HepG2 (cell line): ENCODE results near the gene TIAM2. TPM values are rescaled to one million over a fixed set of nuclear protein-coding genes. Genes with fewer than 3 reads are reported as not detected.
A peak's percentile ranks its signal among the peaks of the same experiment; 100 is the strongest.

Experiments
- ATAC-seq: fragments of 200-7000 bp; cut with Tn5 transposase; 3 replicates; pipeline ENCODE4 v1.9.1; 2020; ENCODE audit warnings: mild to moderate bottlenecking, moderate library complexity
- BruUV-seq: library from RNA; stranded (reverse); fragments of 400-500 nt; replicated peaks from 2 replicates; lab custom pipeline; 2021; lab: Mats Ljungman, UMichigan
- CTCF ChIA-PET: fragments of 300-600 bp; formaldehyde crosslinking; extraction: SDS; loops from one replicate; lab custom pipeline; 2021; ENCODE audit warnings: low total read pairs, inconsistent platforms, low intra/inter-chr PET ratio; lab: Yijun Ruan, JAX
- POLR2A ChIA-PET: fragments of 350-600 bp; sonication (Branson Sonifier 250); formaldehyde crosslinking; loops from one replicate; lab custom pipeline; 2020; ENCODE audit warnings: antibody characterized with exemption, inconsistent platforms; lab: Yijun Ruan, JAX
- DNase-seq: peaks from one replicate; pipeline ENCODE4 v3.0.0-alpha.2; 2015; ENCODE audit warnings: low spot score
- FAIRE-seq: peaks from 3 replicates; lab custom pipeline; 2011; peaks lifted over from hg19 to GRCh38; lab: Jason Lieb, UNC
- H2AFZ ChIP-seq: one replicate; pipeline ENCODE4 v1.6.1; 2011; ENCODE audit warnings: low read length, inconsistent platforms
- H3K27ac ChIP-seq: fragments of 300-600 bp; 3 replicates; pipeline ENCODE4 v1.8.0; 2011; ENCODE audit warnings: mixed run types, mild to moderate bottlenecking, mixed read lengths, low read length, inconsistent platforms; ENCODE audit not compliant: insufficient read depth; ENCODE audit errors: extremely low read length
- H3K27me3 ChIP-seq, 2 experiments: fragments of 200-600 bp in 1 of 2; 2 replicates in 1 of 2; 3 replicates in 1 of 2; pipeline versions ENCODE4 v1.6.0 to v1.8.0; 2011; ENCODE audit warnings: low read length in 2 of 2, mild to moderate bottlenecking in 2 of 2, moderate library complexity in 2 of 2, inconsistent platforms in 1 of 2; ENCODE audit not compliant: insufficient read depth in 2 of 2, control insufficient read depth in 1 of 2
- H3K36me3 ChIP-seq, 2 experiments: fragments of 200-600 bp in 1 of 2; replicated peaks in 1 of 2; 2 replicates in 1 of 2; 3 replicates in 1 of 2; pipeline versions ENCODE4 v1.5.1 to v1.8.0; 2011; ENCODE audit warnings: low read length in 2 of 2, inconsistent platforms in 1 of 2; ENCODE audit not compliant: insufficient read depth in 2 of 2, control insufficient read depth in 1 of 2
- H3K4me1 ChIP-seq: 2 replicates; pipeline ENCODE4 v1.5.1; 2012; ENCODE audit warnings: low read length, inconsistent platforms; ENCODE audit not compliant: insufficient read depth
- H3K4me2 ChIP-seq: 2 replicates; pipeline ENCODE4 v1.6.0; 2011; ENCODE audit warnings: low read depth, low read length, inconsistent platforms
- H3K4me3 ChIP-seq, 3 experiments: fragments of 200-600 bp in 1 of 3; sonication (generic), shearing (Covaris generic) in 1 of 3; replicated peaks in 1 of 3; 2 replicates each; pipeline ENCODE4 v1.5.1; 2011 to 2016; ENCODE audit warnings: low read length in 3 of 3, inconsistent platforms in 2 of 3, low read depth in 2 of 3, mild to moderate bottlenecking in 2 of 3, control low read depth in 1 of 3, mixed read lengths in 1 of 3; ENCODE audit not compliant: insufficient read depth in 1 of 3
- H3K79me2 ChIP-seq: one replicate; pipeline ENCODE4 v1.6.1; 2011; ENCODE audit warnings: low read length, inconsistent platforms; ENCODE audit not compliant: insufficient read depth
- H3K9ac ChIP-seq: 2 replicates; pipeline ENCODE4 v1.6.0; 2011; ENCODE audit warnings: mild to moderate bottlenecking, low read depth, low read length, inconsistent platforms; ENCODE audit not compliant: insufficient read depth
- H3K9me3 ChIP-seq: 2 replicates; pipeline ENCODE4 v1.5.1; 2012; ENCODE audit warnings: mild to moderate bottlenecking, low read length
- H4K20me1 ChIP-seq: 2 replicates; pipeline ENCODE4 v1.6.0; 2011; ENCODE audit warnings: inconsistent platforms, mild to moderate bottlenecking, low read length, moderate library complexity; ENCODE audit not compliant: insufficient read depth
- DNMT1 ChIP-seq: sonication (generic); formaldehyde crosslinking; IDR thresholded peaks from 2 replicates; pipeline ENCODE4 v1.5.1; 2020; ENCODE audit warnings: mild to moderate bottlenecking, missing genetic modification reagents
- ERF ChIP-seq: IDR thresholded peaks from 2 replicates; pipeline ENCODE4 v1.6.1; 2018; ENCODE audit warnings: missing biosample characterization, missing genetic modification reagents
- GATAD2A ChIP-seq: IDR thresholded peaks from 2 replicates; pipeline ENCODE4 v1.6.1; 2016
- HMG20B ChIP-seq: conservative IDR thresholded peaks from 2 replicates; pipeline ENCODE4 v1.6.1; 2016; ENCODE audit warnings: missing genetic modification reagents, missing compliant biosample characterization
- JUND ChIP-seq: sonication (generic); formaldehyde crosslinking; IDR thresholded peaks from 2 replicates; pipeline ENCODE4 v1.8.0; 2022; ENCODE audit warnings: mild to moderate bottlenecking, missing genetic modification reagents
- MAFF ChIP-seq: IDR thresholded peaks from 2 replicates; pipeline ENCODE4 v1.6.1; 2011; ENCODE audit warnings: low read depth, low read length, improper control_type of control experiment
- MAFK ChIP-seq, 2 experiments: IDR thresholded peaks in 1 of 2; conservative IDR thresholded peaks in 1 of 2; 2 replicates each; pipeline ENCODE4 v1.6.1; 2011; ENCODE audit warnings: improper control_type of control experiment in 2 of 2, low read length in 2 of 2
- ZBTB7B ChIP-seq: sonication (generic); formaldehyde crosslinking; IDR thresholded peaks from 2 replicates; pipeline ENCODE4 v1.4.0; 2020; ENCODE audit warnings: missing genetic modification reagents
- ZKSCAN1 ChIP-seq: fragments of 150-350 bp; IDR thresholded peaks from 2 replicates; pipeline ENCODE4 v1.6.1; 2014; ENCODE audit warnings: low read length
- ZNF3 ChIP-seq: IDR thresholded peaks from 2 replicates; pipeline ENCODE4 v1.7.0; 2017; ENCODE audit warnings: inconsistent platforms
- WGBS: methylation state at CpG from one replicate; pipeline ENCODE4 v1.1.6; 2017; ENCODE audit warnings: low lambda C conversion rate; 5-methylcytosine and 5-hydroxymethylcytosine counted together
- in situ Hi-C: cut with HindIII; loops from 2 replicates; pipeline ENCODE4 v1.10.0; 2017; ENCODE audit warnings: low pct_unique_long_range_greater_than_20kb; ENCODE audit not compliant: extremely low pct_ligation_motif_present
- intact Hi-C: fragments of 100-400 bp; cut with micrococcal nuclease; formaldehyde crosslinking; loops from one replicate; pipeline ENCODE4 v1.10.0; 2022; ENCODE audit not compliant: unreplicated experiment
- polyA plus RNA-seq, 8 experiments: library from polyadenylated mRNA; depleted of rRNA in 3 of 8; stranded (reverse) in 7 of 8; unstranded in 1 of 8; fragments of >200 nt; fragmentation: Illumina TruSeq in 4 of 8; extraction: Trizol in 4 of 8; gene quantifications; 2 replicates each; pipeline versions ENCODE4 v1.2.1 to v1.2.3, GENCODE V29; 2011 to 2016; ENCODE audit warnings: low read depth in 4 of 8, missing spikeins in 1 of 8, mixed read lengths in 1 of 8; ENCODE audit not compliant: insufficient read depth in 1 of 8
- total RNA-seq, 5 experiments: library from RNA; depleted of rRNA; stranded (reverse); fragments of >200 nt; fragmentation: Illumina TruSeq; extraction: Trizol; gene quantifications; 2 replicates each; pipeline ENCODE4 v1.2.3, GENCODE V29; 2016; ENCODE audit warnings: low read depth in 1 of 5
- TF ChIP-seq, protein P1 (sequence below): sonication (generic); formaldehyde crosslinking; IDR thresholded peaks from 2 replicates; pipeline ENCODE4 v1.8.1; 2023; ENCODE audit warnings: missing genetic modification reagents, inconsistent platforms, borderline replicate concordance
- TF ChIP-seq, protein P2 (sequence below): IDR thresholded peaks from 2 replicates; pipeline ENCODE4 v1.6.1; 2012; ENCODE audit warnings: low read depth, low read length, improper control_type of control experiment
- TF ChIP-seq, protein P3 (sequence below): conservative IDR thresholded peaks from 2 replicates; pipeline ENCODE4 v1.6.1; 2018; ENCODE audit warnings: missing genetic modification reagents

The TIAM2 gene
- total and polyA plus RNA-seq, 2 of the 13 experiments (the other 11 are each of a cell fraction or from before 2014, with no cell fraction given): 4.1 to 4.5 TPM

DNA sequence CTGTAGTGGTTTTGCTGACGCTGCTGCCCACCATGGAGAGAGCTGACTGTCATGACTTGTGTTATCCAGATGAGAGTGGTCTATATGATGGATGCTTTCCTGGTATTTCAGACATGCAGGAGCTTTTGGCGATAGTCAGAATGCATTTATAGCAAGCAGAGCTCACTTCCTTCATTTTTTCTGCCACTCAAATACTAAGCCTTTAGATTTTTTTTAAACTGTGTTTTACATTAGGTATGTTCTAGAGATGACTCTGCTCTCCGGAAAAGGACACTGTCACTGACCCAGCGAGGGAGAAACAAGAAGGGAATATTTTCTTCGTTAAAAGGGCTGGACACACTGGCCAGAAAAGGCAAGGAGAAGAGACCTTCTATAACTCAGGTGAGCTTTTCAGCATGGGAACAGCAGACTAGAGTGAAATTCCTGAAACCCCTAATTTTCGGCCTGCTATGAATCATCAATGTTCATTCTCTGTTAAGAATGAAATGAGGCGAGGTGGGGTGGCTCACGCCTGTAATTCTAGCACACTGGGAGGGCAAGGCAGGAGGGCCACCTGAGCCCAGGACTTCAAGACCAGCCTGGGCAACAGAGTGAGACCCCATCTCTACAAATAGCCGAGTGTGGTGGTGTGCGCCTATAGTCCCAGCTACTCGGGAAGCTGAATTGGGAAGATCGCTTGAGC lies 170.1 kb downstream of the TIAM2 start:
- DNase-seq: no peak
- no peak for TF ChIP-seq ZKSCAN1
- TF ChIP-seq, protein P1, sequence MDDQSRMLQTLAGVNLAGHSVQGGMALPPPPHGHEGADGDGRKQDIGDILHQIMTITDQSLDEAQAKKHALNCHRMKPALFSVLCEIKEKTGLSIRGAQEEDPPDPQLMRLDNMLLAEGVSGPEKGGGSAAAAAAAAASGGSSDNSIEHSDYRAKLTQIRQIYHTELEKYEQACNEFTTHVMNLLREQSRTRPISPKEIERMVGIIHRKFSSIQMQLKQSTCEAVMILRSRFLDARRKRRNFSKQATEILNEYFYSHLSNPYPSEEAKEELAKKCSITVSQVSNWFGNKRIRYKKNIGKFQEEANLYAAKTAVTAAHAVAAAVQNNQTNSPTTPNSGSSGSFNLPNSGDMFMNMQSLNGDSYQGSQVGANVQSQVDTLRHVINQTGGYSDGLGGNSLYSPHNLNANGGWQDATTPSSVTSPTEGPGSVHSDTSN: no peak
- ChIA-PET POLR2A (no interaction called here), CTCF (no interaction called here)
- H4K20me1 ChIP-seq: no peaks in the 10 kb centered on the region
- no peak for FAIRE-seq
- H3K36me3 ChIP-seq: no peaks in the 10 kb centered on the region
- no peak overlapping the region for H3K27ac ChIP-seq
- no peak overlapping the region for H3K9ac ChIP-seq
- no peaks in the 10 kb centered on the region for H3K4me1 ChIP-seq
- H3K4me3 ChIP-seq: no peak overlapping the region
- no peaks in the 10 kb centered on the region for H3K27me3 ChIP-seq
- no peaks in the 10 kb centered on the region for H3K79me2 ChIP-seq
- no peak for ATAC-seq
- intact Hi-C loops (no loop called here), in situ Hi-C loops (no loop called here)
- H2AFZ ChIP-seq: no peak overlapping the region
- H3K9me3 ChIP-seq: no peaks in the 10 kb centered on the region
- WGBS: 83% methylated on average over 12 of the region's 12 CpGs
- no TSS peak for BruUV-seq
- H3K4me2 ChIP-seq: no peak overlapping the region

DNA sequence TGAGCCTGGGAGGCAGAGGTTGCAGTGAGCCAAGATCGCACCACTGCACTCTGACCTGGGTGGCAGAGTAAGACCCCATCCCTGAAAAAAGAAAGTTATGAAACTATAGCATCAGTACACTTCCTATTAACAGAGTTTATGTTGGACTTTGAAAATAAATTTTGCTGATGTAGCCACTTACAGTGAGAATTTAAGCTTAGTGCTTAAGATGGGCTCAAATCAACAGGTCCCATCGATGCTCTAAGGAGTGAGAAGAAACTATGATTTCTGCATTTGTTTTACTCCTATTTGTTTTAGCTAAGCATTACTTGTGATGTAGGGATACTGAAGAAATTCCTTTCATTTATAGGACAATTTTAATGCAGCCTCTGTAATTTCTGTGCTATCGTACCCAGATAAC lies 175.4 kb downstream of the TIAM2 start:
- Histone ChIP-seq H3K27ac (no peak overlapping the region), H3K4me1 (peaks cover 7% of the 10 kb centered on the region; the same call in 1 of the 2 replicates), H4K20me1 (no peaks in the 10 kb centered on the region), H3K27me3 (no peaks in the 10 kb centered on the region), H3K4me3 (no peak overlapping the region), H3K9ac (no peak overlapping the region), H3K79me2 (no peaks in the 10 kb centered on the region), H3K36me3 (no peaks in the 10 kb centered on the region), H2AFZ (no peak overlapping the region), H3K4me2 (no peak overlapping the region), H3K9me3 (no peaks in the 10 kb centered on the region)
- DNase-seq (no peak), ATAC-seq (no peak), FAIRE-seq (no peak)
- TF ChIP-seq MAFF (peak; percentile 53; the same call in 1 of the 2 replicates), GATAD2A (no peak), ZBTB7B (no peak), ZNF3 (no peak), JUND (CRISPR knock-in tag) (no peak), MAFK (conservative IDR thresholded peaks at IDR 0.05 in 1 of 2, IDR thresholded peaks at IDR 0.05 in 1 of 2; ENCODE audit: low read length in 2 of 2) (peak; percentile 43 to 63; a peak in 3 of 4 replicates), HMG20B (CRISPR knock-in tag) (no peak), ERF (CRISPR knock-in tag) (no peak), DNMT1 (CRISPR knock-in tag) (no peak)
- TF ChIP-seq, protein P2, sequence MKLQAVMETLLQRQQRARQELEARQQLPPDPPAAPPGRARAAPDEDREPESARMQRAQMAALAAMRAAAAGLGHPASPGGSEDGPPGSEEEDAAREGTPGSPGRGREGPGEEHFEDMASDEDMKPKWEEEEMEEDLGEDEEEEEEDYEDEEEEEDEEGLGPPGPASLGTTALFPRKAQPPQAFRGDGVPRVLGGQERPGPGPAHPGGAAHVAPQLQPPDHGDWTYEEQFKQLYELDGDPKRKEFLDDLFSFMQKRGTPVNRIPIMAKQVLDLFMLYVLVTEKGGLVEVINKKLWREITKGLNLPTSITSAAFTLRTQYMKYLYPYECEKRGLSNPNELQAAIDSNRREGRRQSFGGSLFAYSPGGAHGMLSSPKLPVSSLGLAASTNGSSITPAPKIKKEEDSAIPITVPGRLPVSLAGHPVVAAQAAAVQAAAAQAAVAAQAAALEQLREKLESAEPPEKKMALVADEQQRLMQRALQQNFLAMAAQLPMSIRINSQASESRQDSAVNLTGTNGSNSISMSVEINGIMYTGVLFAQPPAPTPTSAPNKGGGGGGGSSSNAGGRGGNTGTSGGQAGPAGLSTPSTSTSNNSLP: no peak
- TF ChIP-seq, protein P3, sequence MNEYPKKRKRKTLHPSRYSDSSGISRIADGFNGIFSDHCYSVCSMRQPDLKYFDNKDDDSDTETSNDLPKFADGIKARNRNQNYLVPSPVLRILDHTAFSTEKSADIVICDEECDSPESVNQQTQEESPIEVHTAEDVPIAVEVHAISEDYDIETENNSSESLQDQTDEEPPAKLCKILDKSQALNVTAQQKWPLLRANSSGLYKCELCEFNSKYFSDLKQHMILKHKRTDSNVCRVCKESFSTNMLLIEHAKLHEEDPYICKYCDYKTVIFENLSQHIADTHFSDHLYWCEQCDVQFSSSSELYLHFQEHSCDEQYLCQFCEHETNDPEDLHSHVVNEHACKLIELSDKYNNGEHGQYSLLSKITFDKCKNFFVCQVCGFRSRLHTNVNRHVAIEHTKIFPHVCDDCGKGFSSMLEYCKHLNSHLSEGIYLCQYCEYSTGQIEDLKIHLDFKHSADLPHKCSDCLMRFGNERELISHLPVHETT (CRISPR knock-in tag): no peak
- ChIA-PET POLR2A (no interaction called here), CTCF (no interaction called here)
- in situ Hi-C loops: loop anchor here (5.0 to 10.0 kb wide), 5 partner anchors 238 to 594 kb away; no protein-coding TSS in a partner anchor
- BruUV-seq: no TSS peak
- WGBS: 83% methylated on average over 3 of the region's 3 CpGs
- intact Hi-C loops: no loop called here
